OCI-LY7 (cell line): Measurements from ENCODE around the gene C1orf216.

Experiments used
- CTCF ChIP-seq: fragments of 200-600 bp; sonication (generic); conservative IDR thresholded peaks from 2 replicates; pipeline ENCODE4 v1.5.1; 2014; ENCODE audit warnings: mild to moderate bottlenecking, antibody characterized with exemption, low read length, moderate library complexity, mixed read lengths
- EZH2phosphoT487 ChIP-seq: fragments of 200-600 bp; sonication (generic); IDR thresholded peaks from 2 replicates; pipeline ENCODE4 v1.6.1; 2018; ENCODE audit warnings: low read depth, borderline replicate concordance, mild to moderate bottlenecking, mixed run types, antibody characterized with exemption, low read length, moderate library complexity, mixed read lengths

DNA sequence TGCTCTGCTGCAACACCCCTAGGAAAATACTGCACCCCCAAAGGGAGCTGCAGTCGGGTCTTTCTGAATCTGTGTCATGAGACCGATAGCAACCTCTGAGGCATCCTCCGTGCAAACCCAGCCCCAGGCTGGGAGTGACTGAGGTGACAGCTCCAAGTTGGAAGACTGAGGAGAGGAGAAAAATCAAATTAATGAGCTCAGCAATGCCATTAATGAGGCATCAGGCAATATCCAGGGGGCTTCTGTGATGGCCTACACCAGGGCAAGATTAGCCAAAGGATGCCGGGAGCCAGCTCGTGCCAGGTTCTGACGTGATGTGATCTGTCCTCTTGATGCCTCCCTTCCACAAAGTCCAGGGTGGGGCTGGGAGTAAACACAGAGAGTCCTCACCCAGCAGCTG, 46.6 kb downstream of the C1orf216 start:
- TF ChIP-seq CTCF, result no peak
- TF ChIP-seq EZH2phosphoT487, result no peak
